ENCODE measurements around the gene KCNH1.

KCNH1 gene

DNA sequence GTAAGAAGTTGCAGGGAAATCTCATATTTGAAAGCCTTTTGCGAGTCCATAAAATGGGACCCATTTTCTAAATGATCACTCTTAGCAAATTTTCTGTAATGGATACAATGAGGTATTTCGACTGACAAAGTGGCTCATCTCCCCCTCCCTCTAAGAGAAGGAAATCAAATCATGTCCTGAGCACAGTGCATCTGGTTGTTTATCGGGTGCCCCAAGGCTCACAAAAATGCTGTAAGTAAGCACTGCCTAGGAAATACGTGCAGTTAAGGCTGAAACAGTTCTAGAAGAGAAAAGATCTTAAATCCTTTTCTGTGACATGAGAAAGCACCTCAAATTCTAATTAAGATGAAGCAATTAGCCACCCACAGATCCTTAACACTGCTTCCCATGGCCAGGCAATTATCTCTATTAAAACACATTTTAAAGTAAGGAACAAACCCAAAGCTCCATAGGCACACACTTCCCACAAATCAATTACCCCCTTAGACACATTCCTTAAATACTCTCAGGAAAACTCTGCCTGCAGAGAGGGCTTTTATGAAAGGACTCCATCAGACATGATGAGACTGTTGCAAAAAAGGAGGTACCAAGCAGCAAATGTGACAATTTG is 216.3 kb downstream of the KCNH1 start:
- no peak for DNase-seq

DNA sequence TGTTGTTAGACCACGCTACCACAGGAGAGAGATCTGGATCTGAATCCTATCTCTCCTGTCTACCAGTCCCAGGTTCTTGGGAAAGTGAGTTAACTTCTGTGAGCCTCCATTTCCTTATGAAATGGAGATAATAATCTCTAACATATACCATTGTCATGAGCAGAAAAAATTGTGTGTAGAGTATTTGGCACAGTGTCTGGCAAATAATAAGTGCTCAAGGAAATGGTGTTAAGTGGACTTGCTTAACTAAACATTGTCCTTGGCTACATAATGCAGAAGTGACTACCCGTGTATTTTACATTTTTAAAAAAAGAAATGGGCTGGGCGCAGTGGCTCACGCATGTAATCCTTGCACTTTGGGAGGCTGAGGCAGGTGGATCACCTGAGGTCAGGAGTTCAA is 217.4 kb downstream of the KCNH1 start:
- DNase-seq: no peak

- DNase-seq: peak; percentile 2
Measured at GRCh38 chr1:210915890-210916507, 217.9 kb downstream of the KCNH1 start.

GRCh38 chr1:210912752-210913151 is 221.2 kb downstream of the KCNH1 start:
- DNase-seq: no peak

DNA sequence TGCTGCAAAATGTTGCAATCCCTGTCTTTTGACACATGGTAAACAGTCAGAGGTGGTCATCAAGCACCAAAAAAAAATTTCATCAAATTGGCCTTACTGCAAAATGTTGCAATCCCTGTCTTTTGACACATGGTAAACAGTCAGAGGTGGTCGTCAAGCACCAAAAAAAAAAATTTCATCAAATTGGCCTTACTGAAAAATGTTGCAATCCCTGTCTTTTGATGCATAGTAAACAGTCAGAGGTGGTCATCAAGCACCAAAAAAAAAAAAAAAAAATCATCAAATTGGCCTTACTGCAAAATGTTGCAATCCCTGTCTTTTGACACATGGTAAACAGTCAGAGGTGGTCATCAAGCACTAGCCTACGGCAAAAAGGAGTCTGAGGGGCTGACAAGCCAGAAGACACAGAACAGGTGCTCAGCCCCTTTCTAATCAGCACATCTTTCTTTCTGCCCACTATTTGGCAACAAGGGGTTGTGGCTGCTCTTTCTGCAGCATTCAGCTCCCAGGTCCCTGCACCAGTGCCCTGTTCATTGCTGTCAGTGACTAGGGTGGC is 223.8 kb downstream of the KCNH1 start:
- no peak for DNase-seq

- DNase-seq: no peak
Measured at GRCh38 chr1:210908791-210909190, 225.2 kb downstream of the KCNH1 start.

DNA sequence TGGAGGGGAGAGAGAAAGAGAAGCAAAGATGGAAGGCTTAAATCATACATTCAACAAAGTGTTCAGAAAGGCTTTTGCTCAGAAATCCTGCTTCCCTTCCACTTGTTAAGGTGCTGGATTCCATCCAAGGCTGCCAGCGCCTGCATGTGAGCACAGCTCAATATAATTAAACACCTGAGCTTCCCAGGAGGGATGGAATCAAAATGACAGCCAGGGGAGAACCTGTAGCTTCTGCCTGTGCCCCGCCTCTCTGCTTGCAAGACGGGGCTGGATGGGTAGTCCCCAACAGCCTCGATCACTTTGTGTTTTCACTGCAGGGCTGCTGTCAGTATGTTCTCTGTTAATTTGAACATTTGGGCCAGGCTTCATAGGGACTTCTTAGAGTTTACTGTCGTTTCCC is 225.7 kb downstream of the KCNH1 start:
- peak; percentile 18 for DNase-seq

DNA sequence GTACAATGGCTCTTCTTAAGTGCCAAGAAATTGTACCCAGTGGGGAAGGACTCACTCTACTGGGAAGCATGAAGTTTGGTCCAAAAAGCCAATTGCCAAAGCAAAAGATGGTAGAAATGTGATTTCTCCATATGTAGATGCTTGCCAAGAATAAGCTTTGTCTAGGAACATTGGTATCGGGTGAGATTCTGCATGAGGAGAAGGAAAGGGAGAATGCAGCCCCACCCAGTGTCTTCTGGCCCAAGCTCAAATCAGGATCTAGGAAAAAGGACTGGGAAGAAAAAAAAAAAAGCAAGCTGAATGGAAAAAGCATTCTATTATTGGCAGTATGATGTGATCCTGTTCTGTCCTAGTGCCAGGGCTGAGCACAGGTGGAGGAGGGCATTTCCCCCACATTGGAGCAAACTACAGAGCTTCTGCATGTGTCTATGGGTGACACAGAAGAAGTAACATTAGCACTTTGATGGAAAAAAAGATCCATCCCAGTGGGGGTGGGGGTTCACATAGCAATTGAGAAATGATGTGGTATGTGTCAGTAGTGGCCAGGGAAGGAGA is 226.6 kb downstream of the KCNH1 start:
- no peak for DNase-seq

GRCh38 chr1:210905944-210906453 is 227.9 kb downstream of the KCNH1 start:
- DNase-seq: no peak

DNA sequence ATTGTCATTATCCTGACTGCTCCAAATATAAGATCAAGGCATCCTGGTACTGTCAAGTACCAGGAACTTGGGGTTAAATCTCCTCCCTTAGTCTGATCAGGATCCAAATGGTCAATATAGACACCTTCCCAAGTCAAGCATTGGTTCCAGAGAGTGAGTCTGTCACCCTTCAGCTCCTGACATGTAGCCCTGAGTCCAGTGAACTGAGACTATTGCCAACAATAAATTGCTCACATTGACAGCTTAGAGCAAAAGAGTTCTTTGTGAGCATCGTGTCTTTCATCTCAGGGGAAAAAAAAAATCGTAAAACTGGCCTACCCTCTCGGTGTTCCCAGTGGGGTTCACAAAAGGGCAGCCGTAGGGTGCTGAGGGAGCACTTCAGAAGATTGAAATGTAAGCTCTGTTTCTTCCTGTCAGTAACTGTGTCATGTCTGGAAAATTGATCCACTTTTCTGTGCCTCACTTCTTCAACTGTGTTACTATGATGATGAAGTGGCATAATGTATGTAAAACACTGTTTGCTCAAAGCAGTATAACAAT is 228.5 kb downstream of the KCNH1 start:
- DNase-seq: no peak

GRCh38 chr1:210901981-210902770 is 231.8 kb downstream of the KCNH1 start:
- peak; percentile 2 for DNase-seq

DNA sequence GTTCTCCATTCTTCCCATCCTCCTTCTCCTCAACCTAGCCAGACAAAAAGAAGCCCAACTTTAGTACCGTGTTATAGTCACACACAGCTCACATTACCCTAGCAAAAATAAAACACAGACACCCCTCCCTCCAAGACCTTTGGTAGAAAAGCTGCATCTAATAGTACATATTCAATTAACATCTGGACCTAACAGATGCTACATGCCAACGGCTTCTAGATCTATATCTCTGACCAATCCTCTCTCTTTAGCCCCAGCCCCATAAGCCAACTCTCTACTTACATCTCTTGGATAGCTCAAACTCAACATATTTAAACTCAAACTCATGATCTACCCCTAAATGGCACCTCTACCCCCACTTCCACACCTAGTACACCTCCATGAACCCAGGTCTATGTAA is 233.1 kb downstream of the KCNH1 start:
- DNase-seq: no peak

DNA sequence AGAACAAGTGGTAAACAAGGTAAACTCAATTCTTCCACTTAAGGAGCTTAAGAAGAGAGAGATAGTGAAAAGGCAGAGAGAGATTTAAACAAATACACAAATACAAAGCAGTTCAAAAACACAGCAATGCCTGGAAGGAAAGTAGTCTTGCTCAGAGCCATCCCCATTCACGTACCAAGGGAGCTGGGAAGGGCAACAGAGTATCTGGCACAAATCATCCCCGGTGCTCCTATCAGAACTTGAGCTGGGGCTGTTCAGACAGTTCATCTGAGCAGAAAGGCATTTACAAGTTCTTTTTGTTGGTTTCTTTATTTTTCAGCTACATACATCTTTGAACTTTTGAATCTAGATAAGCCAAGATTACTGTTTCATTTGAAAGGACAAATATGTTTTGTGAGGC is 233.9 kb downstream of the KCNH1 start:
- no peak for DNase-seq

DNA sequence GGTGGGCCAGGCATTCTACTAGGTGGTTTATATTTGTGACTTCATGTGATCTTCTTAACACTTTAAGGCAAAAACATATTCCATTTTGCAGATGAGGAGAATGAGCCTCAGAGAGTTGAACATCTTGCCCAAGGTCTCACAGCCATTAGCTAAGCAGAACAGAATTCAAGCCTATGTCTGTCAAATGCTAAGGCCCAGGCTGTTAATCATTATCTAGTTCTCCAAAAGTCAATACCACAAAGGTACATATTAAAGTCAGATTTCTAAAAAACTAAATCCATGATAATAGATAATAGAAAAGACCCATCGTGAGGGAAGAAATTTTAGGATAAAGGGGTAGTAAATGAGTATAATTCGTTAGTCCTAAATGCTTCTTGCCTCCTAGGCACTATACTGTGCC is 234.3 kb downstream of the KCNH1 start:
- DNase-seq: no peak

DNA sequence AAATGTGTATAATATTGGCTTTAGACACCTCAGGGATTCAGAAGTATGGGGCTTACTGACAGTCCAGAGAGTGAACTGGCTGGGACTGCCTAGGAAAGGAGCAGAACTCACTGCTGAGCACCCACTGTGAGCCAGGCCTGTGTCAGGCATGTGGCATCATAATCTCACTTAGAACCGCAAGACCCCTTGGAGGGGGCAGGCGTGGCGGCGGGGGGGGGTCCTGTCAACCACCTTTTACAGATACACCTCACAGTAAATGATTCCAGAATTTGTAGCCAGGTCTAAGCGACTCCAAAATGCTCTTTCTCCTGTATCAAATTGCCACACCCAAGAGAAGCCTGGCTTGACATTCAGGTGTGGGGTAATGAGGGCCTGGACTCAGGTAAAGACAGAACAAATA is 235.5 kb downstream of the KCNH1 start:
- DNase-seq: no peak

DNA sequence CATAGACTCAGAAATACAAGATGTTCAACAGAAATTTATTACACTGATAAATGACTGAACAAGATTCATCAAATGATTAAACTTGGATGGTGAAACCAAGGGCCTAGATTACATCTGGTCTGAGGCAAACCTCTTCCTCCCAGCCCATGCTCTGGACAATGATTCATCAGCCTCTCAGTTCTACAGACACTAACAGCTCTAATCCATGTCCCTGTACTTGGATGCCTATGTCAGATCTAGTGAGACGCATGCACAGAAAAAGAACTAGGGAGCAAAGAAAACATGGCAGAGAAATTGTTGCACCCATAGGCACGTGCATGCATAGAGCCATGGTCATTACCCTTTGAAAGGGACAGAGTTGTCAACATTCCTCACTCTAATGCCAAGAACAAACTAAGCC is 250.1 kb downstream of the KCNH1 start:
- DNase-seq: no peak

DNA sequence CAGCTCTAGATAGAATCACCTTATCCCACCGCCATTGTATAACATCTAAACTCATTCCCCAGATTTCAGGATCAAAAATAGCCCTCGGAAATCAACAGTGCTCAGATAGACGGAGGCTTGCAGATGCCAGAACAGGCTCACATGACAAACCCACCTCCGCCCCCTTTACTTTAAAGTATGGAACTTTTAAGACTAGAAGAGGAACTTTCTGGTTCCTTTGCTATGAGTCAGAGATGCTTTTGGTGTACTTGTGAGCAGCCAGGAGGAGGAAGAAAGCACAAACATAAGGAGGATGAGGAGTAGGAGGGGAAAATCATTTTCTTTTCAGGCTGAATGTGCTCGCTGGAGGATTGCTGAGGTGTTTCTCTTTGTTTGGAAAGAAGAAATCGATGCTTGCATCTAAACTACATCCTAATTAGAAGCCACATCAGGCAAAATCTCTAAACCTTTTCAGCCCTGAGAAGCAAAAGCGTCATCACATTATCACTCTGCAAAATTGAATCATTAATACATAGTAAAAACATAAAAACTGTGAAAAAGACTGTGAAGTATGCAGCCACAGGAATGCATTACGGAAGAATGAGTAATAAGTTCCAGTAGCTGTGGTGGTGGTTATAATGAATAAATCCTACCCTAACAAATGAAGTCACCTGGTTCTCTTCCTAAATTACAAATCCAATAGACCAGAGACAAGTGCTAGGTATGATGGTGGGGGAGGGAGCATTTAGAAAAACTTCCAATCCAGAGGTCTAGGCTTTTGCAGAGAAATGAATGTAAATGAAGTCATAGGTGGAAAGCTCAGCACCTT is 251.3 kb downstream of the KCNH1 start:
- no peak for DNase-seq

DNA sequence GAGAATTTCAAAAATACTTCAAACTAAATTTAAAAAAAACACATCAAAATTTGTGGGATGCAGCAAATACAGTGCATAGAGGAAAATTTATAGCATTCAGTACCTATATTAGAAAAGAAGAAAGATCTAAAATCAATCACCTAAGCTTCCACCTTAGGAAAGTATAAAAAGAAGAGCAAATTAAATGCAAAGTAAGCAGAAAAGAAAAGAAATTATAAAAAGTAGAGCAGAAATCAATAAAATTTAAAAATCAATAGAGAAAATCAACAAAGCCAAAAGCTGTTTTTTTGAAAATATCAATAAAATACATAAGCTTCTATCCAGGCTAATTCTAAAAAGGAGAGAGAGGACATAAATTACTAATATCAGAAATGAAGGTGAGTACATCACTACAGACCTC is 255.4 kb downstream of the KCNH1 start:
- no peak for DNase-seq

GRCh38 chr1:210876275-210876674 is 257.7 kb downstream of the KCNH1 start:
- no peak for DNase-seq

DNA sequence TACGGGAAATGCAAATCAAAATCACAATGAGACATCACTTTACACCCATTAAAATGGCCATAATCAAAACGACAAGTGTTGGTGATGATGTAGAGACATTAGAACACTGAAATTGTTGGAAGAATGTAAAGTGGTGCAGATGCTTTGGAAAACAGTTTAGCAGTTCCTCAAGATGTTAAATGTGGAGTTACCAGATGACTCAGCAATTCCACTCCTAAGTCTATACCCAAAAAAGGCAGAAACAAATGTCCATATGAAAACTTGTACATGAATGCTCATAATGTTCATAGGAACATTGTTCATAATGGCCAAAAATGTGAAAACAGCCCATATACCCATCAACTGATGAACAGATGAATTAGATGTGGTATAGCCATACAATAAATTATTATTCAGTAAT is 267.4 kb downstream of the KCNH1 start:
- DNase-seq: no peak

- no peak for DNase-seq
Measured at GRCh38 chr1:210857705-210858104, 276.2 kb downstream of the KCNH1 start.

DNA sequence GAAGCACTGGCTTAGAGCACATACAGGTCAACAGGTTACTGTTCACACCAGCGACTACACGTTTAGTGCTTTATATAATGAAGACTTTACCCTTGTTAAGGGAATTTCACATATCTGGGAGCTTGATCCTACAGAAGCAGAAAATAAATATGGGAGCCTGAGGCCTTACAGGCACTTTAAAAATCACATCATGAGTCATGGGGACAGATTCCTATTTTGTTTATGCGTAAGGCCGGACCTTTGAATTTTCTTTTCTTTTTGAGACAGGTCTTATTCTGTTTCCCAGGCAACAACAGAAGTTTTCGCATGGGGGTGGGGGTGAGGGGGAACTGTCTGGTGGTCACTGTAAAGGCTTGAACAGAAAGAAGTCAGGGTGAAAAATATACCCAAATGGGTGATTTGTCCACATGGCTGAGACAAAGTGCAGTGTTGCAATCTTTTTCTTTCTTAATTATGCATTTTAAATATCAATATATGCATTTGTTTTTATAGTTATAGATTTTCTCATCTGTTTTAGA is 276.7 kb downstream of the KCNH1 start:
- no peak for DNase-seq

Data from NCI-H1694 (cell line).